ENCODE measurements around the gene SRSF5.

- no peak for TF ChIP-seq GATA2 (IDR thresholded peaks at IDR 0.05; ENCODE audit: low read depth, low read length)
- TF ChIP-seq GATA3 (IDR thresholded peaks at IDR 0.05; ENCODE audit: low read depth, low read length) = no peak
Measured at GRCh38 chr14:69749956-69750355, 17.0 kb upstream of the SRSF5 start.

All from SH-SY5Y (cell line).